Ureter (tissue), 1 donor: ENCODE data around the gene CCDC186. TPM values are rescaled to one million over a fixed set of nuclear protein-coding genes. Genes with fewer than 3 reads are reported as not detected.

Experiments used
- DNase-seq: peaks from one replicate; pipeline ENCODE4 v3.0.0-alpha.2; 2020; ENCODE audit warnings: low spot score
- total RNA-seq: library from RNA; stranded (reverse); gene quantifications from one replicate; pipeline ENCODE4 v1.2.4, GENCODE V29; 2023
- donor health status: DM: yes; HTN: yes; CAD: no.

The CCDC186 gene
- total RNA-seq, 1 donor from 2014 or later = 30.7 TPM

DNA sequence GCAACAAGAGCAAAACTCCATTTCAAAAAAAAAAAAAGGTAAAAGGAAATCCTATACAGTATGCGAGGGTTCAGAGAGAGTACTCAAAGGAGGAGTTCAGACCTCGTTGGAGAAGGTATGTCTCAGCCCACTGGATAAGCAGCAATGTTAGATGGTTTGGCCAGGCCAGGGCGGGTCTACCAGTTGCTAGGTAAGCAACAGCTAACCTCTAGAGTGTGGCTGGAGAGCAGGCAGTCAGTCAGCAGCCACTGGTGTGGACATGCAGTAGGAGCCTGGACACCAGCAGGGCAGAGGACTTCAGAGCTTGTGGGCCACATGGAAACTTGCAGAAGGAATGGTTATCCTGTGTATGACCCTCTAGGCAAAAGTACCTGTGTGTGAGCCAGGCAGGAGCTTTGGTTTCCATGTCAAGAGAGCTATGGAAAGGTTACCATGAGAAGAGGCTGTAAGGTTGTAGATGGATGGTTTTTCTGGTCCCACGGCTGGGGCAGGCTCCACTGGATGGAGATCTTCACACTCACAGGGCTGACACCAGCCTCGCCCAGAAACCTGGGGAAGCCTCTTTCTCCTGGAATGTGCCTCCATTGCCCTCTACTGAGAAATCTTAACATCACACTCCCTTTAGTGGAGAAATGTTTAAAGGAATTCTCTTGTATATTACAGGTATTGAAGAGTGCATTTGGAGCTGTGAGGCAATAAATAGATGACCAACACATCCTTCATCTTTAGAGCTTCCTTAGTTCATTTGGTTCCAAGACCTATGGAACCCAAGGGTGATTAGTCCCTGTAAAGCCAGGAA, 63.6 kb downstream of the CCDC186 start:
- no peak for DNase-seq

DNA sequence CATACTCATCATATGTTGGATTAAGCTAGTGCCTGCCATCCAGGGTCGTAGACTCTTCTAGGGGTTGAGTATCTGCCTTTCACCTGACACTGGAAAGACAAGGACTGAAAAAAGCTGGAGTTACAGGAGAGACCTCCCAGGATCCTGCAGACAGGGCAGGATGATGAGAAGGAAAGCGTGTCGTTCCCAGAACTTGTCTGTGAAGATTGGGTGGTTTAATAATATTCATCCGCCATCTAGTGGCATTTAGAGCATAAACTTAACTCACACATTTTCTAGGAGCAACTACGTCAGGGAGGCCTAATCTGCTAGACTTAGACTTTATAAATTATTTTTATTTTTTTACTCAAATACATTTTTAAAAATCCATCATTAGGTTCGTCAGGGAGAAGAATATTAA, 70.7 kb downstream of the CCDC186 start:
- DNase-seq = no peak

DNA sequence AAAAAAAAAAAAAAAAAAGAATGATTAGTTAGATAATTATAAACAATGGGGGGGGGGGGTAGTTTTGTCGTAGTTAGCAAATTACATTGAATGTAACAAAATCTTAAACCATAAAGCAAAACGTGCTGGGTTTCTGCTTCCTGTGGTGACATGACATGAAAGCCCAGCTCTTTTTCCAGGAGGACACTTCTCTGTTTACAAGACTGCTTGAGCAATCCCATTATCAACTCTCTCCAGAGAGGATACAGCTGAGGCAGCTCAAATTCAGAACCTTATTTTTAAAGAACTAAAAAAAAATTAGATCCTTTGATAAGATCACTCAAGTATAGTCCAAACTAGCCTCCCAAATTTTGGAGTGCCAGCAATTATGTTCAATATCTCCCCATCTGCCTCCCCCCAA, 71.7 kb downstream of the CCDC186 start:
- no peak for DNase-seq

DNA sequence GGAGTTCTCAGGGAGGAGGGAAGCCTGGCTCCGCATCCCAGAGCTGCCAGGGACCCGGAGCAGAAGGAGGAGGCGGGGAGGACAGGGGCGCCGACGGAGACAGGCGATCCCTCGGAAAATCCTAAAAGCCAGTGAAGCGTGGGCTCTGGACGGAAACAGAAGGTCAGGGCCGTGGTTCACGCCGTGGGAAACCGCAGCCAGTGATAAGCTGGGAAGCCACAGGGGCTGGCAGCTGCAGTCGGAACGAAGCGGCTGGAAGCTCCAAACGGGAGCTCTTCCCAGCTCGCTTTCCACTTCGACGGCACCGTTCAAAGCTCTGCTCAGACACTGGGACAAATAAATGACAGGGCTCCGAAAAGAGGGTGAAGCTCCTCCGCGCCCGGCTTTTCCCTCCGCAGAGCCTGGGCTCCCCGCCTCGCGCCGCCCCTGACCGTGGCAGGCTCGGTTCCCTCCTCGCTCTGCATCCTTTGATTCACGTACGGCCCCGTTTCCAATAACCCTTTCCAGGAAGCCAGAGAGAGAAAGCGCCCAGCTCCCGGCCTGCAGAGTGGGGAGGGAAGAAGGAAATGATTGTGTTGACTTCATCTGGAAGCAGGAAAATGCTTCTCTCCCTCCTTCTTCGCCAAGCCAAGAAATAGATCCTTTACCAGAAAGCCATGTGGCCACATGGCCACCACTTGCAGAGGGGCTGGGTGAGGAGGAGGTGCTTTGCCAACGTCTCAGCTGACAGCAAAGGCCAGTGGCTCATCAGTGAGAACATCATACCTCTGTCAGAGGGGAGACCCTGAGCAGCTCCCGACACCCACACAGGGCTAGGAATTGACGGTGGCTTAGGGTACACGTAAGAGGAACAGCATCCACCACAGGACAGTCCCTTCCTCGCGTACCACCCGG, 72.9 kb downstream of the CCDC186 start:
- DNase-seq = peak; percentile 45

DNA sequence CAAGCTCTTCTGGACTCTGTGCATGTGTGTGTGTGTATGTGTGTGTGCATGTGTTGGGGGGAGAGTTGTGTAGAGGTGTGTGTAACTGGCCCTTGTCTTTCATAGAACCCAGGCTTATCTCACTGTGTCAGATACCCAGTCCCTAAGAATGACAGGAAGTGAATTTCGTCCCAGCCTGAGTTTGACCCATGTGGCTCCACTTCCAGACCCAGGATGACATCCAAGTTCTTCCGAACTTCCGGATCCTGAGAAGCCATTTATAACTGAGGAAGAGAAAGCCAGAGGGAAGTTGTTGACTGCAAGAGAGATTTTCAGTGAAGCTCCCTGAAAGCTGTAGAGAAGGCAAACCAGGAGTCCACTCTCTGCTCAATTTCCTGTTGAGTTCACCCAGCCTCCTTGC, 77.1 kb downstream of the CCDC186 start:
- DNase-seq = no peak

DNA sequence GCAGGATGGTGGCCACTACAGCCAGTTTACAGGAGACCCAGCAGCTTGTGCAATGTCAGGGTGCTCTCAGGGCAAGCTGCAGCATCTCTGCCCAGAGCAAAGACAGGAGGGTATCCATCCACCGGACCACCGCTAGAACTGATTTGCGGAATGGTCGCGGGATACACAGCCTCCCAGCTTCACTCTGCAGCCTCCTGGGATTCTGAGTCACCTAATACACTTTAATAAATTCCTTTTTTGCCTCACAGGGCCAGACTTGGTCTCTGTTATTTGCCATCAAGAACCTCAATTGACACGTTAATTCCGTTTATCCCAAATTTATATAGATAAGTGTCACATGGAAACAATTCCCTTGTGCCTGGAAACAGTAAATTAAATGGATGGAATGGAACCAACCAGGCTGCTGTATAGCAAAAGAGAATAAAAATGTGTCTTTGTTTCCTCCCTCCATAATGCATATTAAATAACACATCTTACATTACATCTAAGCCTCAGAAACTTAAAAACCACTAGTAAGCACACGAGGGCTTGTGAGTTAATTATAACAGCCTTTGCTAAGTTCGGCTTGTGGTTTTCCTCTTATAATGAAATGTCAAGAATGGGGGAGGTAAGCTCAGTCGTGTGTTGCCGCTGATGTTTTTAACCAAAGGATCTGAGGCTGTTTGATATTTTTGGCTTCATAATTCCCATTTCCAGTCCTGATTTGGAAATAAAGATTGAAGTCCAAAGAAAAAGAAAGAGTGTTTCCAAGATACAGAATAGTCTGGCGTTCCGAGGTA, 78.3 kb downstream of the CCDC186 start:
- no peak for DNase-seq

DNA sequence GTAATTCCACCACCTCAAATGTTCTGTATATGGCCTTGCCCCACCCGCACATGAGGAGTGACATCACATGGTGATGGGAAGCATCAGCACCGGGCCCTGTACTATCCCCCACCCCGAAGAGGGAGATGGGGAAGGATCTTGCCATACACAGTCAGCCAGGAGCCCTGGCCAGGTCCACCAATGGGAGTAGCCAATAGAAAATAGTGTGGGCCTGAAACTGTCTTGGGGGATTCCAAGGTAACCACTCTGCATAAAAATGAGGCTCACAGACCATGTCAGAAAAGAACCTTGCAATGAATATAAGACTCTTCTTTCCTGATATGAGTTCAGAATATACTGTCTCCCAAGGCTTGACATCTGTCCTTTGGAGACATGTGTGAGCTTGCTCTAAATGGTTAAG, 79.2 kb downstream of the CCDC186 start:
- no peak for DNase-seq

DNA sequence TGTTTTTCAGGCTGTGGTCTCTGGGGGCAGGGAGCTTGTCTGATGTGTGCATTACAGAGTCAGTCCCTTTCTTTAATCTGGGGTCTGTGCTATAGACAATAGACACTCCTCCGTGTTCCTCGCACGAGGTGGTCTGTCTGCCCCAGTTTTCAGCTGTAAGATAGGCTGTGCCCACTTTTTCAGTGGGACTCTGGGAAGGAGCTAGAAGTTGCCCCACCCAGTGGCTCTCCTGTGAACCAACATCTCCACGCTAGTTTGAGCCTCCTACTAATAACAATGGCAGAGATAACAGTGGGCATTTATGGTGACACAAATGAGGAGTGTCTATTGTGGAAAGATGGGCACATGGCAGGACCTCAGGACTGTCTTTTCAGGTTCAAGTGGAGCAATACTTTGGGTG, 86.3 kb downstream of the CCDC186 start:
- DNase-seq = no peak

DNA sequence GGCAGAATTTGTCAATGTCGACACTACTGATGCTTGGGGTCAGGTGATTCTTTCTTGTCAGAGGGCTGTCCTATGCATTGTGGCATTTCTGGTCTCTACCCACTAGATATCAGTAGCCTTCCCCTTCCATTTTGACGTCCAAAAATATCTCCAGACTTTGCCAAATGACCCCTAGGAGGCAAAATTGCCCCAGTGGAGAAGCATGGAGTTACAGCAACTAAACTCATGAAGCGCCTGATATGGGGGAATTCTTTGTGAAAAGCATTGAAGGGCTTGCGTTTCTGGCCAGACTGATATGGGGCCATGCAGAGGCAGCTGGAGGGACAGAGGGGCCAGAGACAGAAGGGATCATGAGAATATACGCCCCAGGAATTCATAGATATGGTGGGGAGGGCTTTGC, 86.7 kb downstream of the CCDC186 start:
- no peak for DNase-seq

DNA sequence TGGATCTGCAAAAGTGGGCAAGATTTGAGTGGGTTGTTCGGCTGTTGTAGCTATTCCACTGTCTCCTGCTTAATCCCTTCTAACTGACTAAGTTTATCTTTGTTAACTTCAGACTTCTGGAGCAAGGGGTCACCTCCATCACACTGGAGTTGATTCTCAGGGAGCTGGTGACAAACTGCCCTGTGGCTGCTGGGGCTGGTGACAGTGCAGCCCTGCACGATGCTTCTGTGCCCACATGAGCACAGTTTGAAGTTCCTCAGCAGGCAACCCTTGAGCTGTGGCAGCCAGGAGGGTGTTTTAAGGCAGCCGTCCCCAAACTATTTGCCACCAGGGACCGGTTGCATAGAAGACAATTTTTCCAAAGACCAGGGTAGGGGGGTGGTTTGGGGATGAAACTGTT, 89.8 kb downstream of the CCDC186 start:
- no peak for DNase-seq

DNA sequence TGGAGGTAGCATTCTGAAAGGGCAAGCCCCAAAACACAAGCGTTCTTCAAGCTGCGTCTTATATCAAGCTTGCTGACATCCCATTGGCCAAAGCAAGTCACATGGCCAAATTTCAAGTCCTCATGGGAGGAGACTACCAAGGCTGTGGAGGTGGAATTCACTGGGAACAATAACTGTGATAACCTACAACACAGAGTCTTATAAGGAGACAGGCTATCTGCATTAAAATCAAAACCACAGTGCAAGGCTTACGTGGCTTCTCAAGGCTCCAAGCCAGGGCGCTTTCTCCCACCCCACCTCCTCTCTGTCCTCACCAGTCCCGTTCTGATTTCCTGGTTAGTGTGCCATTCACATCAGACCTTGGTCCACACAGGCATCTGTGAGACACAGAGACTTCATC, 91.0 kb downstream of the CCDC186 start:
- peak; percentile 69 for DNase-seq

DNA sequence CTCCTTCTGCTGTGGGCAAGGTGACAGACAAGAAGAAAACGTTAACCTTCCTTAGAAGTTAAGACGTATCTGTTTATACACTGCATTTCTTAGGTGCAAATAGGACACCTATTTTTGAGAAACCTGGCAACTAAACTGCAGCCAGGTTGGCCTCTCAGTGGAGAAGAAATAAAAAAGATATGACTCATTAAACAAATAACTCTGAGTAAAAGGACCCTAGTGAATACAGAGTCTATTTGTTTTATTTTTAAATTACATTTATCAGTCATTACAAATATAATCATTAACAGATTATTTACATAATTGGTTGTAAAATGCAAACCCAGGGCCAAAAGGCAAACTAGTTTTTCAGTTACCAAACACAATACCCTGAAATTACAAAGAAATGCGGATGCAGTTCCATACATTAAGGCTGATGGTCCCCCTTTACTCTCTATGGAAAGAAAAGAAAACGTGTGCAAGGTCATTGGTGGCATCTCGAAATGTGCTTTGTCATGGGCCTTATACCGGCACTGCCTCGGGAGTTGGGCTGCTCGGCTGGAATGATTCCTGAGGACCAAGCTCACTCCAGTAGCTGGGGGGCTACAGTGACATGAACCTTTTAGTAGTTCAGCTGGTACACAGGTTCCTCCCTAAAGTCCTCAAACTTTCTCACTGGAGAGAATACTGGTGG, 92.0 kb downstream of the CCDC186 start:
- no peak for DNase-seq

DNA sequence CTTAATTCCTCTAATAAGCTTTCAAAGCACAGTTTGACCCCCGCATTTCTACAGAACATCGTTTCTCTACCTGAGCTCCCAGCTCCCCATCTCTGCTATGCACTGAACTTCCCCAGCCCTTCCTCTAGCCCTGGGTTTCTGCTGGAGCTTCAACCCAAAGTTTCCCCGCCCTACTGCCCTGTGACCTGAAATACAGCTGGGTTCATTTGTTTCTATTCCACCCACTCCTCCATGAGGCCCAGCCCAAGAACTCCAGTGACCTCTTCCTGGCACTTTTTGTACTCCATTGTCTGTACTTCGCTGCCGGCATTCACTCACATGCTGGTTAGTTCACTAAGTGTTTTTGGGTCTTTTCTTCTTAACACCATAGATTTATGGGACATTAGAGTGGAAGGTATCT, 94.6 kb downstream of the CCDC186 start:
- DNase-seq = no peak

DNA sequence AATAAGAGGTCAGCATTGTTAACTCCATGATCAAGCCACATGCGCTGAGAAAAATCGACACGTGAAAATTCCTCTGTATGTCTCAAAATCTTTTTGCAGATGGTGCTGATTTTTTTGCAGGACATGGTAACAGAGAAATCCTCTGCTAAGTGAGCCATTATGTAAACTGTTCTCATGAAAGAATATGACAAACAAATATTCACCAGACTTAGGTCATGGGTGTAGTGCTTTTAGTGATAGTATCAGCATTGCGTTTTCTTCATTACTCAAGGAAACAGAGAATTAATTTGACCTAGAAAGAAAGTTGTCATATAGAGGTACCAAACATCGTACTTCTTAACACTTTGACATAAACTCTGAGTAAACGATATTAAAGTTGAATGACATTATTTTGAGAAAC, 95.7 kb downstream of the CCDC186 start:
- no peak for DNase-seq

DNA sequence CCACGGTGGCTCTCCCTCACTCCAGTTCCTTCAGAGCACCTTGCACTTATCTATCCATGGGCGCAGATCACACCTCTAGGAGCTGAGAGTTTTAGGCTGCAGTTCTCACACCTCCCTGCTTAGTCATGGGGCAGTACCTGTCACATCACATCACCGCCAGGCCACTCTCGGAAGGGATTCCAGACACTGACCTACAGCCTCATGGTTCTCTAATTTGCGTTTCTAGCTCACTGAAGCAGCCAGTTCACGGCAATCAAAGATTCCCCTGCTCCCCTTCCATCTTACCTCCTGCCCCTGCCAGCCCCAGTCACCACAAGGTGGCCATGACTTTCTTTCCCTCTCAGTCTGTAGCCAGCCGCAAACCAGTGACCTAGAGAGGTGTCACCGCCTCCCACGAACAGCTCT, 96.2 kb downstream of the CCDC186 start:
- DNase-seq = no peak

DNA sequence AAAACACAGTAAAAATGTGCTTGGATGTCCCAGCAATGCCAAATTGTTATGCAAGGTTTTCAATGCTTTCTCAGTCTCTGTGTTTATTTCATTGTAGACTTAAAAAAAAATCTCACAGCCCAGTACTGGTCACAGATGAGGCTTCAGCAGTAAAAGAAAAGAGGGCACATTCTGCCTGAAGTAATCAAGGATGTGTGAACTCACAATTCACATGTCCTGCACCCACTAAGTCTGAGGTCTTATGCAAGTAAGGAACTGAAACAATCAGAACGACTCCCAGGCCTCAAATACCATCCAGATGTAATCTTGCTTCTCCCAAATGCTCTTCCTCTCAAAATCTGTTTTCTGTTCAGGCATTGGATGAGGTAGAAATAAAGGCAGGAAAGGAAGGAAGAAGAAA, 96.7 kb downstream of the CCDC186 start:
- DNase-seq = no peak

DNA sequence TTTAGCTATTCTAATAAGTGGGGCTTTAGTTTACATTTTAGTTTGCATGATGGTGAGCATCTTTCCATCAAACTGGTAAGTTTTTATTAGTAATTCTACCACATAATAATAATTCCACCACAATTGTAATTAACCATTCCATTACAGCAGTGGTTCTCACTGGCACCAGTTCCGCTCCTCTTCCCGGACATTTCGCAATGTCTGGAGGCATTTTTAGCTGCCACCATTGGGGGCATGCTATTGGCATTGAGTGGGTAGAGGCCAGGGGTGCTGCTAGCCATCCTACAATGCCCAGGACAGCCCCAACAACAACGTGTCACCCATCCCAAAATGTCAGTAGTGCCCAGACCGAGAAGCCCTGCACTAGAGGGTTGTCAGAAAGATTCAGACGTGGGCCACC, 98.9 kb downstream of the CCDC186 start:
- no peak for DNase-seq

DNA sequence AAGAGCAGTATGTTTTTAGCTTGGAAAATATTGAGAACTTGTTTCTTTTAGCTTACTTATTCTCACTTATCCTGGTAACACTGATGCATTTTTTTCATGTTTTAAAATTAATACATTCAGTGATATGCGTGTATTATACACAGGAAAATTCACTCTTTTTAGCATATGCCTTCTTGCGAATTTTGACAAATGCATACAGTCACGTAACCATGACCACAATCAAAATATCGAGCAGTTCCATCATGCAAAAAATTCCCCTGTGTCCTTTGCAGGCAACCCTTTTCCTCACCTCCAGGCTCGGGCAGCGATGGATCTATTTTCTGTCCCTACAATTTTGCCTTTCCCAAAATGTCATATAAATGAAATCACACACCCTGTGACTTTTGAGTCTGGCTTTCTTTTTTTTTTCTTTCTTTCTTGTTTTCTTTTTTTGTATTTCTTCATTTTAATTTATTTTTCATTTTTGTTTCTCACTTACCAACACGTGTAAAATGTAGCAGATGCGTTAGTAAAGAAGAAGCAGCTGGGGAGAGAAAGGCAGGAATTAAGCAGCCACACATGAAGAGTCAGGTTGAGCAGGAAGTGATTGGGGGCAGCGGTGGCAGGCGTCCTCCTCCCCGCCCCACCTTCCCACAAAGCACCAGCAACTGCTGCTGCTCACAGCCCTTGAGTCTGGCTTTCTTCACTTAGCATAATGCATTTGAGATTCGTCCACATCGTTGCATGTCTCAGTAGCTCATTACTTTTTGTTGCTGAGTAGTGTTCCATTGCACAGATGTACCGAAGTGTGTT, 100.4 kb downstream of the CCDC186 start:
- DNase-seq = no peak

DNA sequence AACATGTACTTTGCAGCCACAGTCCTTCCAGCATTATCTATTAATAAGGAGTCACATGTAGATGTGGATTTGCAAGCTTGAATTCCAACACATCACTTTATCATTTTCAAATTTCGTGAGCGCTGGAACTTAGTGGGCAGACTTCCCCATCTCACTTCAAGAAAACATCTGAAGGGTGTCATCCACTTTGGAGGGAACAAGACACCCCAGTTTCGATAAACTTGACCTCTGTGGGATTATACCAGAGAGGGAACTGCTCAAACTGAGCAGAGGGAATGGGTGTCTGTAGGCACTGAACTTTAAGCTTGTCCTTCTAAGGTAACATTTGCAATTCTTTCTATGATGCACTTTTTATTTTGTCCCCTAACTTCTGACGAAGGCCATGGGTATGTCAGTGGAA, 102.8 kb downstream of the CCDC186 start:
- DNase-seq = no peak
